ENCODE data around the gene DROSHA. TPM values are rescaled to one million over a fixed set of nuclear protein-coding genes. Genes with fewer than 3 reads are reported as not detected.

Gene DROSHA
- total and polyA plus RNA-seq, 2 of the 4 experiments (the other 2 are of a cell fraction): 36.4 to 36.5 TPM

GRCh38 chr5:31568302-31568835 lies 36.5 kb upstream of the DROSHA start:
- POLR2A ChIA-PET (ENCODE audit: unreplicated experiment): no interaction called here
- no peak overlapping the region for H3K4me2 ChIP-seq (ENCODE audit: low read depth, low read length)
- dilution Hi-C loops (cut with HindIII; ENCODE audit: low sequenced_read_pairs, unreplicated experiment): no loop called here

More at GRCh38 chr5:31568302-31568835, 36.5 kb upstream of the DROSHA start:
- Histone ChIP-seq H3K9ac (ENCODE audit: low read depth, low read length) (no peak overlapping the region), H3K9me3 (ENCODE audit: control insufficient read depth, insufficient read depth, low read length) (peaks cover 5% of the 10 kb centered on the region; the same call in 1 of the 2 replicates), H2AK5ac (ENCODE audit: low read depth, low read length) (no peak overlapping the region), H3K4me3 (ENCODE audit: insufficient read depth, low read depth, low read length) (no peak overlapping the region), H3K14ac (replicated peaks; ENCODE audit: low read depth, low read length) (no peak overlapping the region), H3K27me3 (ENCODE audit: control insufficient read depth, insufficient read depth, low read length) (peaks cover 3% of the 10 kb centered on the region), H2AK9ac (replicated peaks; ENCODE audit: low read depth, low read length, poor library complexity) (no peak overlapping the region), H3K4ac (ENCODE audit: low read depth, low read length) (no peak overlapping the region), H2BK15ac (ENCODE audit: low read depth, low read length) (no peak overlapping the region), H3K18ac (ENCODE audit: low read depth, low read length) (no peak overlapping the region), H3K56ac (ENCODE audit: extremely low read depth, insufficient read depth, low read length) (no peak overlapping the region), H4K5ac (ENCODE audit: low read depth, low read length) (no peak overlapping the region), H3K79me1 (ENCODE audit: low read depth in 1 of 2, low read length in 2 of 2) (no peaks in the 10 kb centered on the region), H3K36me3 (ENCODE audit: control insufficient read depth, insufficient read depth, low read length) (no peaks in the 10 kb centered on the region), H3K4me1 (ENCODE audit: control insufficient read depth, insufficient read depth, low read length) (no peaks in the 10 kb centered on the region), H3K23ac (ENCODE audit: low read depth, low read length) (no peak overlapping the region), H4K8ac (ENCODE audit: low read depth in 2 of 2, low read length in 2 of 2) (no peak overlapping the region), H3K9me1 (ENCODE audit: insufficient read depth, low read length) (no peaks in the 10 kb centered on the region), H3K27ac (ENCODE audit: insufficient read depth, low read length) (no peak overlapping the region), H2BK5ac (ENCODE audit: low read depth, low read length, poor library complexity, severe bottlenecking) (no peak overlapping the region), H2AFZ (replicated peaks; ENCODE audit: low read length, poor library complexity) (no peak overlapping the region), H2BK120ac (ENCODE audit: low read depth, low read length) (no peak overlapping the region), H4K91ac (ENCODE audit: insufficient read depth, low read depth, low read length) (no peak overlapping the region), H2BK20ac (ENCODE audit: low read depth, low read length) (no peak overlapping the region), H4K20me1 (ENCODE audit: insufficient read depth, low read length) (no peaks in the 10 kb centered on the region)
- ATAC-seq (ENCODE audit: low read depth): no peak
- BruUV-seq (replicated peaks): no TSS peak
- intact Hi-C loops (cut with micrococcal nuclease): no loop called here
- no CpG with 5 or more reads among the region's 1 CpG for WGBS, 2 experiments (ENCODE audit: extremely low coverage in 2 of 2, insufficient read length in 1 of 2)
- CTCF ChIA-PET: no interaction called here
- TF ChIP-seq POLR2A (IDR thresholded peaks at IDR 0.05; ENCODE audit: low read depth, low read length) (no peak), MAZ (IDR thresholded peaks at IDR 0.05; ENCODE audit: borderline replicate concordance, low read depth, low read length) (no peak), CEBPB (IDR thresholded peaks at IDR 0.05; ENCODE audit: low read depth, low read length) (no peak), RAD21 (IDR thresholded peaks at IDR 0.05; ENCODE audit: low read length) (no peak), SMC3 (IDR thresholded peaks at IDR 0.05; ENCODE audit: low read depth, low read length) (no peak), ELK1 (IDR thresholded peaks at IDR 0.05; ENCODE audit: borderline replicate concordance, low read depth, low read length) (no peak), NFE2L2 (IDR thresholded peaks at IDR 0.05; ENCODE audit: low read depth, low read length) (no peak), CTCF (conservative IDR thresholded peaks at IDR 0.05; ENCODE audit: low read depth, low read length) (no peak), USF2 (IDR thresholded peaks at IDR 0.05; ENCODE audit: low read depth, low read length) (no peak), MXI1 (IDR thresholded peaks at IDR 0.05; ENCODE audit: borderline replicate concordance, low read depth, low read length) (no peak), MAFK (IDR thresholded peaks at IDR 0.05; ENCODE audit: low read depth, low read length) (no peak), RFX5 (IDR thresholded peaks at IDR 0.05; ENCODE audit: low read depth, low read length) (no peak), CHD1 (IDR thresholded peaks at IDR 0.05; ENCODE audit: low read depth, low read length) (no peak), BHLHE40 (IDR thresholded peaks at IDR 0.05; ENCODE audit: low read depth, low read length) (no peak), FOS (IDR thresholded peaks at IDR 0.05; ENCODE audit: low read depth, low read length) (no peak)
- in situ Hi-C loops (cut with MboI; ENCODE audit: low sequenced_read_pairs): no loop called here
- no peak for DNase-seq
